Activated CD8-positive, alpha-beta T cell treated with anti-CD3 and anti-CD28 coated beads for 36 hours (primary cell): ENCODE data around the gene SIRPB2. TPM values are rescaled to one million over a fixed set of nuclear protein-coding genes. Genes with fewer than 3 reads are reported as not detected.

Experiments used
- ATAC-seq: fragments of 200-7000 bp; cut with Tn5 transposase; one replicate; pipeline ENCODE4 v1.10.0; 2021; ENCODE audit warnings: mild to moderate bottlenecking, moderate library complexity
- CTCF ChIA-PET: fragments of 350-600 bp; sonication (Branson Sonifier 250); formaldehyde crosslinking; loops from one replicate; lab custom pipeline; 2021; ENCODE audit warnings: antibody characterized with exemption; lab: Charles Lee
- POLR2A ChIA-PET: fragments of 350-600 bp; sonication (Branson Sonifier 250); formaldehyde crosslinking; loops from one replicate; lab custom pipeline; 2021; ENCODE audit warnings: antibody characterized with exemption; lab: Charles Lee
- DNase-seq: peaks from one replicate; pipeline ENCODE4 v3.0.0-alpha.2; 2020
- H3K27ac Mint-ChIP-seq: one replicate; pipeline ENCODE4 v1.8.0; 2021; ENCODE audit warnings: mild to moderate bottlenecking, mixed read lengths
- H3K27me3 Mint-ChIP-seq: one replicate; pipeline ENCODE4 v1.8.0; 2021; ENCODE audit warnings: mixed read lengths
- H3K36me3 Mint-ChIP-seq: one replicate; pipeline ENCODE4 v1.8.0; 2021; ENCODE audit warnings: low read depth, mixed read lengths
- H3K4me1 Mint-ChIP-seq: one replicate; pipeline ENCODE4 v1.8.0; 2021; ENCODE audit warnings: low read depth, mixed read lengths
- H3K4me3 Mint-ChIP-seq: one replicate; pipeline ENCODE4 v1.8.0; 2021; ENCODE audit warnings: mild to moderate bottlenecking, moderate library complexity, mixed read lengths
- H3K9me3 Mint-ChIP-seq: one replicate; pipeline ENCODE4 v1.8.0; 2021; ENCODE audit warnings: mixed read lengths
- intact Hi-C: fragments of 100-400 bp; cut with micrococcal nuclease; formaldehyde crosslinking; loops from one replicate; pipeline ENCODE4 v1.10.0; 2022
- total RNA-seq, 2 experiments: library from RNA; stranded (reverse); gene quantifications; one replicate each; pipeline ENCODE4 v1.2.3, GENCODE V29; 2021
- TF ChIP-seq, protein P1 (sequence below): fragments of 200-600 bp; IDR thresholded peaks from one replicate; pipeline ENCODE4 v1.8.0; 2022; ENCODE audit warnings: antibody characterized with exemption, mild to moderate bottlenecking

Gene SIRPB2
- total RNA-seq, 2 experiments from 2014 or later: not detected

DNA sequence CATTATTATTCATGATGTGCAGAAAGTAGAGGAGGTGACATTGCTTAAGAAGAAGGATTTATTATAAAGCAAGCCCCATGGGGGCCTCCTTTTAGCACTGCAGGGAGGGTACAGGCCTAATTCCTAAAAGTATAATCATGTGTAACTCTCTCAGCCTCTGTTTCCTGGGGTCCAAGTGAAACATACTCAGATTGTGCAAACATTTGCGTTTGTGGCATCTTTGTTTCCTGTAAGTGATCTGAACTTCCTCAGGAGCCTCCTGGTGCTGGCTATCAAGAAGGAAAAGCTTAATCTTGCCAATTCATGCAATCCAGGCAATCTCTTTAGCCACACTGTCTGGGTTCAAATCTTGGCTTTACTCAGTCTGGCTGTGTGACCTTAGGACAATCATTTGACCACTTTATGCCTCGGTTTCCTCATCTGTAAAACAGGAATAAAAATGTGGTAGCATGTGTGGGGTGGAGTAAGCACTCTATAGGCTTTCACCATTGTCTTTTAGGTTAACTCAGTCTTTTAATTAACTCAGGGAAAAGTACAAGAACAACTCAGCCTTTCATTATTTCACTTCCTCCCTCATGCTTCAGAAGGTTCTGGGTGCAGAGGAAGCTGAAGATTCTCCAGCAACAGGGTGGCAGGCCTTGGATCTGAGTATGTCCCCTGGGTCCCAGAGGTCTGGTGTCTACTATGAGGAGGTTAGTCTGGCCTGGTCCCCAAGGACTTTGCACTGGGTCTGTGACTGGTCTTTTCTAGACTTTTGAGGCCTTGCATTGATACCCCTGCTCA lies 831 bp upstream of the SIRPB2 start:
- Mint-ChIP-seq H3K4me1 (peaks cover 12% of the 10 kb centered on the region), H3K9me3 (no peaks in the 10 kb centered on the region), H3K36me3 (no peaks in the 10 kb centered on the region), H3K27ac (no peak overlapping the region), H3K4me3 (no peak overlapping the region), H3K27me3 (peaks cover 20% of the 10 kb centered on the region)
- ATAC-seq (no peak), DNase-seq (no peak)
- POLR2A ChIA-PET: no interaction called here
- CTCF ChIA-PET: interaction anchor here (1.0 to 2.7 kb wide), 4 partner anchors 11 to 285 kb away, joined by 4 to 11 read pairs (median 5); no protein-coding TSS in a partner anchor
- TF ChIP-seq, protein P1, sequence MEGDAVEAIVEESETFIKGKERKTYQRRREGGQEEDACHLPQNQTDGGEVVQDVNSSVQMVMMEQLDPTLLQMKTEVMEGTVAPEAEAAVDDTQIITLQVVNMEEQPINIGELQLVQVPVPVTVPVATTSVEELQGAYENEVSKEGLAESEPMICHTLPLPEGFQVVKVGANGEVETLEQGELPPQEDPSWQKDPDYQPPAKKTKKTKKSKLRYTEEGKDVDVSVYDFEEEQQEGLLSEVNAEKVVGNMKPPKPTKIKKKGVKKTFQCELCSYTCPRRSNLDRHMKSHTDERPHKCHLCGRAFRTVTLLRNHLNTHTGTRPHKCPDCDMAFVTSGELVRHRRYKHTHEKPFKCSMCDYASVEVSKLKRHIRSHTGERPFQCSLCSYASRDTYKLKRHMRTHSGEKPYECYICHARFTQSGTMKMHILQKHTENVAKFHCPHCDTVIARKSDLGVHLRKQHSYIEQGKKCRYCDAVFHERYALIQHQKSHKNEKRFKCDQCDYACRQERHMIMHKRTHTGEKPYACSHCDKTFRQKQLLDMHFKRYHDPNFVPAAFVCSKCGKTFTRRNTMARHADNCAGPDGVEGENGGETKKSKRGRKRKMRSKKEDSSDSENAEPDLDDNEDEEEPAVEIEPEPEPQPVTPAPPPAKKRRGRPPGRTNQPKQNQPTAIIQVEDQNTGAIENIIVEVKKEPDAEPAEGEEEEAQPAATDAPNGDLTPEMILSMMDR: no peak
- intact Hi-C loops: no loop called here

DNA sequence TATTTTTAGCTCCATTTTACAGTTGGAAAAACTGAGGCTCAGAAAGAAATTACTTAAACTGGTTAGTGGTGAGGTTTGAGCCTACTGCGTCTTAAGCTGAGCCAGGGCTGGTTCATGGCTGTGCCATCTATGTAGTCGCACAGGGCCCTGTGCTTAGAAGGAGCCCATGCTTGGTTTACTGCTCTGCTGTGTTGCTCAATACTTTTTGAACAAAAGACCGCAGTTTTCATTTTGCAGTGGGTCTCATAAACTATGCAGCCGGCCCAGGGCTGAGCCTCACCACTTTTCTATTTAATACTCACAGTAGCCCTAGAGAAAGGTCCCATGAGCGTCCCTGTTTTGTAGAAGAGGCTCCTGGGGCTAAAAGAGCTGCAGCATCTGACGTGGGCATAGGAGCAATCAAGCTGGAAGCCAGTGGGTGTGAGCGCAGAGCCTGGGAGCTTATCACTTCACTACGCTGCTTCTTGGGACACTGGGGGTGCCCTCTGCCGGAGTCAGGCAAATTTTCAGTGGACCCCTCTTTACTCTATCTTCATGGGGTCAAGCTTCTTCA lies 501 bp downstream of the SIRPB2 start:
- Mint-ChIP-seq H3K9me3 (no peaks in the 10 kb centered on the region), H3K4me1 (peaks cover 12% of the 10 kb centered on the region), H3K36me3 (no peaks in the 10 kb centered on the region), H3K4me3 (no peak overlapping the region), H3K27me3 (peaks cover 17% of the 10 kb centered on the region), H3K27ac (no peak overlapping the region)
- no peak for DNase-seq
- CTCF ChIA-PET: interaction anchor here (1.1 to 2.8 kb wide), 3 partner anchors 13 to 286 kb away, joined by 3 to 19 read pairs (median 11); no protein-coding TSS in a partner anchor
- intact Hi-C loops: no loop called here
- no peak for ATAC-seq
- POLR2A ChIA-PET: interaction anchor here (1.2 kb wide), 1 partner anchor 24 kb away, joined by 3 read pairs; the partner anchor contains the start of gene NSFL1C
- TF ChIP-seq, protein P1: no peak

DNA sequence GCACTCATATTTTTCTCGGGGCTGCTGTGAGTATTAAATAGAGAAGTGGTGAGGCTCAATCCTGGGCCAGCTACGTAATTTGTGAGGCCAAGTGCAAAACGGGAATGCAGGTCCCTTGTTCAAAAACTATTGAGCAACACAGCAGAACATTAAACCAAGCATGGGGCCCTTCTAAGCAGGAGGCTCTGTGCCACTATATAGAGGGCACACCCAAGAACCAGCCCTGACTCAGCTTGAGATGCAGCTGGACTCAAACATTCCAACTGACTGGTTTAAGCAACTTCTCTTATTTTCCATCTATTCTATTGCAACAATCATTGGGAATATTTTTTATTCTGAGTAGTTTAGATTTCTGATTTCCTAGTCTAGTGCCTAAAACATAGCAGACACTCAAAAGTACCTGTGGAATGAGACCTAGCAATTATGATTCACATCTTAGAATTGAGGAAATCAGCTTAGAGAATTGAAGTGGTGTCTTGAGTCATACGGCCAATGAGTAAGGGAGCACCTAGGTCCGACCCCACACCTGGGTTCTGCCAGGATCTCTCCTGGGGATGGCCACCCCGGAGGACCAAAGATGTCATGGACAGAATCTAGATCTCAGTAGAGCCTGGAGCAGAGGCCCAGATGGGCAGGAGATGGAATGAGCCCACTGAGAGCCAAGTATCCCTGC lies 1.3 kb downstream of the SIRPB2 start:
- Mint-ChIP-seq H3K9me3 (no peaks in the 10 kb centered on the region), H3K27ac (no peak overlapping the region), H3K4me3 (no peak overlapping the region), H3K4me1 (peaks cover 12% of the 10 kb centered on the region), H3K36me3 (no peaks in the 10 kb centered on the region), H3K27me3 (peaks cover 18% of the 10 kb centered on the region)
- TF ChIP-seq, protein P1: no peak
- ATAC-seq (no peak), DNase-seq (no peak)
- ChIA-PET CTCF (interaction anchor here (1.1 to 2.8 kb wide), 3 partner anchors 14 to 287 kb away, joined by 3 to 19 read pairs (median 11); no protein-coding TSS in a partner anchor), POLR2A (interaction anchor here (0.9 kb wide), 1 partner anchor 292 kb away, joined by 3 read pairs; no protein-coding TSS in a partner anchor)
- intact Hi-C loops: no loop called here

DNA sequence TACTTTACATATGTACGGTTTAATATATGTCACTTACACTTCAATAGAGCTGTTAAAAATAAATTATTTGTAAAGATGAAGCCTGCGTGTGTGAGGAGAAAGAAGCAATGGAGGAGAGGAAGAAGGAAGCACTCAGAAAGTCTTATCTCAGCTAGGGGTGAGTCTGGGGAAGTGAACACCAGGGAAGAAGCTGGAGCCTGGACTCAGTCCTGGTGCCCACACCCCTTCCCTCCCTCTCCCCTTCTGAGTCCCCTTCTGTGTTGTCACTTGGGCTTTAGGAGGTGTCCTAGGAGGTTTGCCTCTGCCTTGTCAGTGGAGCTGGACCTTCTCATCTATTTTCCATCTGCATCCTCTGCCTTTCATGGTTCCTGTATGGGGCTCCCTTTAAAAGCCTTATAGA lies 1.9 kb downstream of the SIRPB2 start:
- POLR2A ChIA-PET: interaction anchor here (0.9 kb wide), 1 partner anchor 292 kb away, joined by 3 read pairs; no protein-coding TSS in a partner anchor
- Mint-ChIP-seq H3K4me1 (peaks cover 12% of the 10 kb centered on the region), H3K9me3 (no peaks in the 10 kb centered on the region), H3K4me3 (no peak overlapping the region), H3K36me3 (no peaks in the 10 kb centered on the region), H3K27me3 (peaks cover 22% of the 10 kb centered on the region), H3K27ac (no peak overlapping the region)
- TF ChIP-seq, protein P1: no peak
- intact Hi-C loops: no loop called here
- DNase-seq: no peak
- ATAC-seq: no peak
- CTCF ChIA-PET: interaction anchor here (2.7 to 2.8 kb wide), 2 partner anchors 15 to 288 kb away, joined by 11 to 19 read pairs; no protein-coding TSS in a partner anchor
